C4-2B (cell line): ENCODE results near the gene OCA2.

Source experiments
- CTCF ChIP-seq: fragments of 450-650 bp; conservative IDR thresholded peaks from 2 replicates; pipeline ENCODE4 v1.5.1; 2017; ENCODE audit warnings: mild to moderate bottlenecking
- ZFX ChIP-seq: fragments of 450-650 bp; IDR thresholded peaks from 2 replicates; pipeline ENCODE4 v1.6.1; 2017

GRCh38 chr15:27707257-27707656 lies 391.9 kb downstream of the OCA2 start:
- TF ChIP-seq CTCF (no peak), ZFX (no peak)
